Stimulated activated CD4-positive, alpha-beta T cell treated with anti-CD3 and anti-CD28 coated beads, Interleukin-4, amount 100 ng/mL, for 1 hour (primary cell): ENCODE results near the gene RNASE7.

ENCODE experiments used
- DNase-seq: peaks from one replicate; pipeline ENCODE4 v3.0.0-alpha.2; 2020

The RNASE7 gene

GRCh38 chr14:21088687-21089086 is 46.5 kb downstream of the RNASE7 start:
- no peak for DNase-seq

- DNase-seq, result no peak
These were observed 47.1 kb downstream of the RNASE7 start for GRCh38 chr14:21089271-21089670.

- no peak for DNase-seq
These were observed 47.7 kb downstream of the RNASE7 start for GRCh38 chr14:21089877-21090193.

- no peak for DNase-seq
These were observed 48.2 kb downstream of the RNASE7 start for GRCh38 chr14:21090194-21090939.

- DNase-seq, result no peak
These were observed 48.9 kb downstream of the RNASE7 start for GRCh38 chr14:21090940-21091663.

- no peak for DNase-seq
These were observed 49.7 kb downstream of the RNASE7 start for GRCh38 chr14:21091821-21092272.

GRCh38 chr14:21092273-21093011 is 50.3 kb downstream of the RNASE7 start:
- DNase-seq, result peak; percentile 95

- DNase-seq, result no peak
These were observed 50.9 kb downstream of the RNASE7 start for GRCh38 chr14:21093018-21093417.
